CD4-positive, alpha-beta T cell treated with Interleukin-4 for 4 hours (primary cell): ENCODE measurements around the gene PDLIM3.
"Not testable (repeated sequence)": the region's sequence is repeated elsewhere in the genome, so short reads cannot be mapped to it uniquely, and the experiment has no call there.

Source experiments
- DNase-seq: peaks from one replicate; pipeline ENCODE4 v3.0.0-alpha.2; 2020

The PDLIM3 gene

DNA sequence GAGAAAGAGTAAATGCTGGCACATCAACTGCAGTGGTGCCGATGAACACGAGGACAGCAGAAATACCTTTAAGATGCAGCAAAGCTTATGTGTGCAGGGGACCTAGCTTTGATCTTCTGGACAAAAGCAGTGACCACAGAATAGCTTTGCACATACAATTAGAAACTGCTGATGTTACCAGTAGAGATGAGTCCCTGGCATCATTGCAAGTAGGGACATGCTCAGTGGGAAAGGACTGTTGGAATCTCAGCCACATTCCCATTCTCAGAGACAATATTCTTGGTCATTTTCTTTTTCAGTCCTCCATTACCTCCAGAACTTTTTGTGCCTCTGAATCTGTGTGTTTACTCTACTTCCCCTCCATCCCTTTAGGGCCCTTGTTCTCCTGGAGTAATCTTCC lies 16.9 kb upstream of the PDLIM3 start:
- DNase-seq = no peak

- DNase-seq = no peak
Measured at GRCh38 chr4:185550933-185551332, 15.6 kb upstream of the PDLIM3 start.

- DNase-seq = no peak
Measured at GRCh38 chr4:185549095-185549639, 13.9 kb upstream of the PDLIM3 start.

GRCh38 chr4:185548587-185548986 lies 13.3 kb upstream of the PDLIM3 start:
- no peak for DNase-seq

- DNase-seq = no peak
Measured at GRCh38 chr4:185546335-185546734, 11.0 kb upstream of the PDLIM3 start.

DNA sequence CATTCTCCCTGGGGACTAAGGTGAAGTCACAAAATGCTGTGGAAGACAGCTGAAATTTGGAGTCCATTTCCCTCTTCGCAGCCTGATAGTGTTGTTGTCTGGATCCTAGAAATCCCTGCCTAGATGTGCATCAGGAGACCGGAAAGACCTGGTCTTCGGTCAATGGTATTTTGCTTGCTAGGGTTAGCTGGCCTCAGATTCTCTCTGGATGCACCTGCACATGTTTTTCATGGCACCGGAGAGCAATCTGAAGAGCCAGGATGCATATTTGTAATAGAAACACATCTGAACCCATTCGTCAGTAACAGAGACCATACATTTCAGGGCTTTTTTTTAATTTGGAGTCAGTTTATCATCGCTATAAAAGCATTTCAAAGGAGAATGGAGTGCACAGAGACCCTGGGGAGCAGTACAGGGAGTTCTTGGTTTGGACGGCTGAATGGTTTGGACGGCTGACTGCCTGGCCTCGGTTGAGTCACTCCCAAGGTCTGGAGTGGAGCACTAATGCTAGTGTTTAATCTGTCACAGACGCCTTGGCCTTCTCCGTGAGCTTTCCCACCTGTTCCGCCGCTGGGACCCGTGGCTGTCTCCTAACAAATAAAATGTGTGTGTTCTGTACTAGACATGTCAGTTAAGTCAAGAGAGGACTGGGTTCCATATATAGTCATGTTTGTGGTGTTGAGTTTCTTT lies 7.5 kb upstream of the PDLIM3 start:
- no peak for DNase-seq

GRCh38 chr4:185541251-185541727 lies 6.0 kb upstream of the PDLIM3 start:
- no peak for DNase-seq

DNA sequence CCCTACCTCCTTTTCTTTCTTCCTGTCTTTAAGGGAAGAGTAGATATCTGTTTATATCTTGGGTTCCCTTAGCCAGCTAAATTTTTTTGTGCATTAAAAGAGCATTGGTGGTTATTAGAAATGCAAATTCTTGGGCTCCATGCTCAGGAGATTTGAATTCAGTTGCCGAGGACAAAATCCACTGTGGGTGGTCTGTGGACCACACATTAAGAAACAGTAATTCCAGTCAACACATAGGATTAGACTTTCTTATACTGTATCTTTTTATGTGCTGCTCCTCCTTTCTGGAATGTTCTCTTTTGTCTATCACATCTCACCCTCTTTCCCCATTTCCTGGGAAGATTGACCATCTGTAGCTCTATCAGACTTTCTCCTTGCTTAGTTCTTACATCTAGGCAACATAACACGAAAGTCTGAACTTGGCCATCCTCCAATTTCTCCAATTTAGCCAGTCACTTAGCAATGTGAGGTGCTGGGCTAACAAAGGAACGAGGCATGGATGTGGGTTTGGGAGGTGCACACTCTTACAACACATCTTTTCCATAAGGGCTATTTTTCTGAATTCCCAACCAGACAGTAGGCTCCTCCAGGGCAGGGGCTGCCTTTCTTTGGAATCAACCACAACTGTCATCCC lies 5.3 kb upstream of the PDLIM3 start:
- DNase-seq = no peak

DNA sequence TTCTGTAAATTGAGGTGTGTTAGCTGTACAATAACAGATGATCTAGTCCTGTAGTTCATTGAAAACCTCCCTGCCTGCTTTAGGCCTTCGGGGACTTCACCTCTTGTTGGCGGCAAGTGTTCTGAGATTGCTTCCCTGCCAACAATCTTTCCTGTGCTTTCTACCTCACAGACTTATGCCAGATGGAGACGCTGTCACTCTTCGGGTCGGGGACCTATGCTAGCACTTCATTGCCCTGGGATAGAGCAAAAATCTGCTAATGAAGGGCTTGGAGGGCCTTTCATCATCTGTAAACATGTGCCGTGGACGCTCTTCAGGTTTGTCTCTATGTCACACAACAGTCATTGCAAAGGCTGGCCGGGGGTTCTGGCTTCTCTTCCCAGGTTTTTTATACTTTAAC lies 4.7 kb upstream of the PDLIM3 start:
- no peak for DNase-seq

GRCh38 chr4:185538806-185539205 lies 3.5 kb upstream of the PDLIM3 start:
- DNase-seq = no peak

GRCh38 chr4:185536411-185536709 lies 1.1 kb upstream of the PDLIM3 start:
- no peak for DNase-seq

- DNase-seq = no peak
Measured at GRCh38 chr4:185535612-185536410, 504 bp upstream of the PDLIM3 start.

DNA sequence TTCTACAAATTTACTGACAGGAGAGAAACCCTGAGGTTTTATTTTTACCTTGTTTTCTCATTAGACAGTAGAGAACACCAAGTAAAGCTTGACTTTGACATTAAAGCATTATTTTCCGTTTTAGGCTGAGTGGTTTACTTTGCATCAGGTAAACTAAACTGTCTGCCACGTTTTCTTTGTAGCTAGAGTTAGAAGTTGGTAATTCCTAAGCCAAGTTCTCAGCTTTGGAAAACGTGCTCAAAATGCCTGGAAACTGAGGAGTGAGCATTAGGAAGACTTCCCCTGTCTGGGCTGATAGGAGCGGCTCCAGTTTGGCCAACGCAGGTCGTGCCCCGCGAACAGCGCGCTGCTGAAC lies 819 bp downstream of the PDLIM3 start:
- no peak for DNase-seq

DNA sequence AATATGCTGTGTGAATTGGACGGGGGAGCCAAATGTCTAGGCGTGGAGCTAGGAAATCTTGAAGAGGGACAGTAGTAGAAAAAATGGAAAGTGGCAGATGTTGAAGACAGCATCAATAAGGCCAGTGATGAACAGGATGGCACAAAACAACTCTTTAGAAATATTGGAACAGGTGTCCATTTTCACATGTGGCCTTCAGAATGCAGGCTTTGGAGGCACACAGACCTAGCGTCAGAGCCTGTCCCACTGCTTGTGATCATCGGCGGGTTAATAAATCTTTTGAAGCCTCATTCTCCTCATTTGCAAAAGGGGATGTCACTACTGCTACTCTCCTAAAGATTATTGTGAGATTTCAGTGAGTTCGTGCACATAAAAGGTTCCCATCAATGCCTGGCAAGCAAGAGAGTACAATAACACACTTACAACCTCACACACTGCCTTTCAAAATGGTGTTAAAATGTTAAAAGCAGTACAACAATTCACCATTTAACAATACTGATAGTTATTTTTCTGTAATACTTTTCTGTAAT lies 2.4 kb downstream of the PDLIM3 start:
- no peak for DNase-seq

DNA sequence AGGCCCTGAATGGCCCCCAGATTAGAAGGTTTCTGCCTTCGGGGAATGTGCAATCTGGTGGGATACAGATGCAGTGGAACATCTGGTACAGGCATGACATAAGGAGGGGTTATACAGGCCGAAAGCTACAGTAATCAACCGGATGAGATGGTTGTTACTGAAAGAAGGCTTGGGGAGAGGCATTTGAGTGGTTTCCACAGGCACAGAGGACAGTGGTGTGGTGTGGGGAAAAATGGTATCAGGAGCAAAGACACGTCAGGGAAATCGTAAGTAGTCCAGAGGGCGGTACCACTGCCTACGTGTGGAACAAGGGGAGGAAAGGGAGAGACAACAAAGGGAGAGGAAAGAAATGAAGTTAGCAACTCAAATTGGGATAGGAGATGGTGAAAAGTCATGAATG lies 3.0 kb downstream of the PDLIM3 start:
- DNase-seq = no peak

GRCh38 chr4:185531654-185532053 lies 3.7 kb downstream of the PDLIM3 start:
- not testable (repeated sequence) for DNase-seq

DNA sequence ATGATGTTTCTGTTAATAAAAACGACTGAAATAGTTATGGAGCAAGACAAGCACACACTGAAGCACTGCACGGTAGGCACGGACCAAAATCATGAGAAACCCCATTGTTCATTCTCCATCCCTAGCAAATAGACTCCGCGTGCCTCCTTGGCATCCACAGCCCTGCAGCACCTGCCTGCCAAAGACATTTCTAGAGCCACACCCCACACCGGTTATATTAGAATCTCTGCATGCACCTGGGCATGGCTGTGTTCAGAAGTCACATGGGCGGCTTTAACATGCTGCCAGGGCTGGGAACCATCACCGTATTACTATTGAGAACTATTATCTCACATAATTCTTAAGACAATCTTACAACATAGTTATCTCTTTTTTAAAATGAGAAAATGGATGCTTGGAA lies 5.9 kb downstream of the PDLIM3 start:
- no peak for DNase-seq

GRCh38 chr4:185524888-185525863 lies 10.1 kb downstream of the PDLIM3 start:
- no peak for DNase-seq

GRCh38 chr4:185523862-185524261 lies 11.4 kb downstream of the PDLIM3 start:
- DNase-seq = no peak

DNA sequence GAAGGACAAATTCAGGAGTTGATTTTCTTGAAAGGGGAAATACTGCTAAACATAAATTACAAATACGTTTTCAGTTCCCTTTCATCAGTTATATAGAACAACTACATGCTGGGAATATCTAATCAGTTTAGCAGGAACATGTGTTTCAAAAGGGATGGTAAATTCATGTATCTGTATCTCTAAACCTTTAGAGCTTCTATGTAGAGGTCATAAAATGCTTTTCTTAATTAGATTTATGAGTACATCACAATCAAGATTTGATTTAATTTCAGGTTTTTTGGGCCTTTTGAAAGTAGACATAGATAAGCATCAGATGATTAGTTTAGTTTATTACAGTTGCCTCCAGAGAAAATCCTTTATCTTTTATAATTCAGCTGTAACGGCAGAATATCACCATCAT lies 12.9 kb downstream of the PDLIM3 start:
- no peak for DNase-seq

GRCh38 chr4:185520119-185520518 lies 15.2 kb downstream of the PDLIM3 start:
- no peak for DNase-seq

- DNase-seq = no peak
Measured at GRCh38 chr4:185518494-185518893, 16.8 kb downstream of the PDLIM3 start.
